GM18502 (cell line): ENCODE data around the gene PYGB.

Source experiments
- ATAC-seq: cut with Tn5 transposase; IDR thresholded peaks from one replicate; pipeline ENCODE4 v1.9.1; 2021; ENCODE audit warnings: mild to moderate bottlenecking; ENCODE audit not compliant: unreplicated experiment, poor library complexity

PYGB gene

GRCh38 chr20:25215521-25215920 lies 32.4 kb upstream of the PYGB start:
- ATAC-seq: no peak

DNA sequence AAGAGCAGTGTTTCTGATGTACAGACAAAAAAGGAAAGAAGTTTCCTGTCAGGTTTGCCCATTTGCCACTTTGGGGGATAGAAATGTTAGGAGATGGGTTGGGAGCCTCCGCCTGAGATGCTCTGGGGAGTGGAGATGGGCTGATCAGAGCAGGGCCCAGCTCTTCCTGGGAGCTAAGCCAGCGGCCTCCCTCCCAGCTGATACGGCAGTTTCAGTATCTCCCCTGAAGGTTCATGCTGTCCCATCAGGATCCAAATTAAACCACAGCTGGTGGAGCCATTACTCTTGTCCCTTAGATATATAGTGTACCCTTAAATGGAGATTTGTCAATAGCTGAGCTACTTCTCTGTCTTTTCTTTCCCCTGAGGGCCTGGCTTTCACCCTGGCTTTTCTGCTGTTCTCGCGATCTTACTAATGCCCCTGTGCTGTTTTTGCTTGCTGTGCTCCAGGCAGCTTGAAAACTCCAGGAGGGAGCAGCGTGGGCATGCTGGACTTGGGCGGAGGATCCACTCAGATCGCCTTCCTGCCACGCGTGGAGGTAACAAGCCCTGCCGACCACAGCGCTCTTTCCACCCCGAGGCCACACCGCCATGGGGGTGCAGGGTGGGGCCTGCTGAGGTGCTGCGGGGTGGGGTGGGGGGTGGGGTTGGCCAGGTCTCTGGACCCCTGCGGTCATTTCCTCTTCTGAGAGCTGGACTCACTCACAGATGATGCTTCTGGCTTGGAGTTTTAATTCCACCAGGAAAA lies 31.5 kb upstream of the PYGB start:
- no peak for ATAC-seq

DNA sequence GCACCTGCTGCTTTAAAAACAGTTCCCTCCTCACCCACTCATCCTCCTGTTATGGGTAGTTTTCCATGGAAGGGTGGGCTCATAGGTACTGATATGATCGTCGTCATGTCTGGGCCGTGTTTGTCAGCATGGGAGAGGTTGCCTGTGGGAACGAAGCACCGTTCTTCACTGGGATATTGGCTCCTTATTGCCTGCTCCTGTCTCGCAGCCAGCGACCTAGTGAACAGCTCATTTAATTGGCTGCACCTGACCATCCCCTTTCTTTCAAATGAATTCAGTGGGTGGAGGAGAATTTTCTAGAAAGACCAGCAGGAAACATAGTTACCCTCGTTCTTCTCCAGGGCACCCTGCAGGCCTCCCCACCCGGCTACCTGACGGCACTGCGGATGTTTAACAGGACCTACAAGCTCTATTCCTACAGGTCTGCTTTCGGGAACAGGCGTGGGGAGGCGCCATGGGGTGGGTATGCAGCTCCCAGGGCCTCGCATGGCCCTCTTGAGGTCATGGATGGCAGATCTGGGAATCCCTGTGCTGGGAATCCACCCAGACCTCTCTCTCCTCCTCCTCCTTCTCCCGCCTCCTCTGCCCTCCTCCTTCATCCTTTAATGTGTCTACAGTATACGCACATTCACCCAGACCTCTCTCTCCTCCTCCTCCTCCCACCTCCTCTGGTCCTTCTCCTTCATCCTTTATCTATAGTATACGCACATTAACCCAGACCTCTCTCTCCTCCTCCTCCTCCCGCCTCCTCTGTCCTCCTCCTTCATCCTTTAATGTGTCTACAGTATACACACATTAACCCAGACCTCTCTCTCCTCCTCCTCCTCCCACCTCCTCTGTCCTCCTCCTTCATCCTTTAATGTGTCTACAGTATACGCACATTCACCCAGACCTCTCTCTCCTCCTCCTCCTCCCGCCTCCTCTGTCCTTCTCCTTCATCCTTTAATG lies 30.4 kb upstream of the PYGB start:
- no peak for ATAC-seq

GRCh38 chr20:25218109-25218486 lies 29.8 kb upstream of the PYGB start:
- ATAC-seq: no peak

DNA sequence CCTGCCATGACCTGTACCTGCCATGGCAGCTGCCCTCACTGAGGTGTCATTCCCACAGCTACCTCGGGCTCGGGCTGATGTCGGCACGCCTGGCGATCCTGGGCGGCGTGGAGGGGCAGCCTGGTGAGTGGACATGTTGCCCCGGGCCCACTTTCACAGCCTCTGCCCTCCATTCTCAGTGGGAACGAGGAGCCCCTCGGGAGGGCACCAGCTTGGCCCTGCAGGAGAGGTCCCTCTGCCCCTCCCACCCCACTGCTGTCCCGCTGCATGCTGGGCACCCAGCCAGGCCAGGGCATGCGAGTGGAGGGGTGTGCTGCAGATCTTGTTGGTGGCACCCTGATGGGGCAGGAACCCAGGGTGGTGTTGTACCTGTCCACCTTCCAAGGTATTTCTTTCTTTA lies 29.4 kb upstream of the PYGB start:
- no peak for ATAC-seq

DNA sequence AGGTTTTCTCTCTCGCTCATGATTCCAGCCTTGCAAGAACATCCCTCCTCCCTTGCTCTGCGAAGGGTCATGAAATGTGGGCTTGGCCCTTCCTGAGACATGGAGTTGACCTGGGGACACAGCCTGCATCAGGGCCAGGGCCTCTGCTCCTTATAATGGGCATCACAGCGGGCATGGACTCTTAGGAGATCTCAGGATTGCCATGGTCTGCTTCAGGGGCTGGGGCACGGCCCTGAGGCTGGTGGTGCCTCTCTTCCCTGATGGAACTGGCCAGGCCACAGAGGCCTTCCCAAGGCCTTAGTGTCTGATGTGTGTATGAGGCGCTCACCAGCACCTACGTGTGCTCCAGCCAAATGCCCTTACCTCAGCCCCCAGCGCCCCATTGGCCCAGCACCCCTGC lies 28.5 kb upstream of the PYGB start:
- no peak for ATAC-seq

DNA sequence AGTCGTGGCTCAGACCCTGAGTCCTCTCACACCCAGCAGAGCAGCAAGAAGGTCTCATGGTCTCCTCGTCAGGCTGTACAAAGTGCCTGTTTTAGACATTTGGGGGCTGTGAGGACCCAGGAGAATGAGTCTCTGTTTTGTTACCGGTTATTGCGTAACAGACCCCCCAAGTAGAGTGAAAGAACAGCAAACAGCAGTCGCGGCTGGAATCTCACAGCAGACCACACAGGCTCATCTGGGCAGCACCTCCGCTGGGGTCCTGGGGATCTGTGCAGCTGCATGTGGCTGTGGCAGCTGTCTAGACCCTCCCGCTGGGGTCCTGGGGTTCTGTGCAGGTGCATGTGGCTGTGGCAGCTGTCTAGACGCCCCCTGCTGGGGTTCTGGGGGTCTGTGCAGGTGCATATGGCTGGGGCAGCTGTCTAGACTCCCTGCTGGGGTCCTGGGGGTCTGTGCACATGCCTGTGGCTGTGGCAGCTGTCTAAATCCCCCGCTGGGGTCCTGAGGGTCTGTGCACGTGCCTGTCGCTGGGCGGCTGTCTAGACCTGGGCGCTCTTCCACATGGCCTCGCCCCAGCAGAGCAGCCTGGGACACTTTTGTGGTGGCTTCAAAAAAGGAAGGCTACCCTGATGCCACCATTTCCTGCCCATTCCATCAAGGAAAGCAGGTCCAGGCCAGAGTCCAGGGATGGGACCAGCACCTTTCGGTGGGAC lies 27.7 kb upstream of the PYGB start:
- ATAC-seq: no peak

GRCh38 chr20:25220810-25221591 lies 26.9 kb upstream of the PYGB start:
- no peak for ATAC-seq

DNA sequence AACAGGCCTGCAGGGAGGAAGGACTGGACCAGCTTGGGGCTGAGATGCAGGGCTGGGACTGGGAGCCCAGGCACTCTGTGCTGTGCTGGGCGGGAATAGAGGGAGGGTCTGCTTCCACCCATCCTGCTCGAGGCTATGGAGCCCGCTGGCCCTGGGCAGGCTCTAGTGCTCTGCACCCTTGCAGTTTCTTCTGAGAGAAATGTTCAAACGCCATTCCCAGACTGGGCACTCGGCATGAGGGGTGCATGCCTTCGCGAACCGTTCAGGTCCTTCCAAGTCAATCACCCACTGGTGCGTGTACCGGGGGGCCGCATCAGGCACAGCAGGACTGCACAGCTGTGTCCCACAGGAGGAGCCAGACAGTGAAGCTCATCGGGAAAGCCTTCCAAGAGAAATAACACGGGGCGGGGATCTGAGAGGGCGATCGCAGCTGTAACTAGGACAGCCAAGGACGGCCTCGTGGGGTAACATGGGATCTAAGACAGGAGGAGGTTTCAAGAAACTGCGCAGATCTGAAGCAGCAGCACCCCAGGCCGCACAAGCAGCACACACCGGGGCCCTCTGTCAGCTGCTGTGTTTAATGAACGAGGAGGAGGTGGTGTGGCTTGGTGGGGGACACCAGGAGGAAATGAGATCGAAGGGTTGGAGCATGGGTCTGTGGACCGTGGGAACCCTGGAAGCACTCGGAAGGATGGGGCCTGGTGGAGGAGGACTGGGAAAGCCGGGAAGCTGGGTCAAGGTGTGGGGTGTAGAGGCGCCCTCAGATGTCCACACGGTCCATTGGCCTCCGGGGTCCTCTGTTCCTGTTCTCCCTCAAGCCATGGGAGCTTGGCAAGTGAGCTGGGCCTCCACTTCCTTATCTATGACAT lies 26.1 kb upstream of the PYGB start:
- ATAC-seq: no peak

DNA sequence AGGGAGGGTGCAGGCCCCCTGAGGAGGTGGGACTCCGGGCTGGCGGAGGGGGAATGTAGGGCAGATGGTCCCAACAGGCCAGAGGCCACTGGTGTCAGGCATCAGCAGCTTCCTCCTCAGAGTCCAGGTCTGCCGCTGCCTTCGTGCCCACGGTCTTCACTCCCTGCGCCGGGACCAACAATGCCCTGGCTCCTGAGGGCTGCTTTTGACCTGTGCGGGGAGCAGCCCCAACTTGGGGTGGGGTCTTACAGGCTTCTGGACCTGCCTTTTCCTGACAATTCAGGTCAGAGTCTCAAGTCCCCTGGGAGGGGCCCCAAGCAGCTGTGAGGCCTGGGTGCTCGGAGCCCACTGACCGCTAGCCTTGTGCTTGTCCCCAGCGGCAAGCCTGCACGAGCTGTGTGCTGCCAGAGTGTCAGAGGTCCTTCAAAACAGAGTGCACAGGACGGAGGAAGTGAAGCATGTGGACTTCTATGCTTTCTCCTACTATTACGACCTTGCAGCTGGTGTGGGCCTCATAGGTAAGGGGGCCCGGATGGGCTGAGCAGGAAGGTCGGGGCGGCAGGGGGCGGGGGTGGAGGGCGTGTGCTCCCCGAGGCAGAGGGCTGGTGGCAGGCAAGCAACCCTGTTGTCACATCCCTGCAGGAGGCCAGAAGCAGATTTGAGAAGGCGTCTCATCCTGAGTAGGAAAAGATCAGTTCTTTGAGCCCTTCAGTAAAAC lies 25.3 kb upstream of the PYGB start:
- ATAC-seq: no peak

GRCh38 chr20:25223179-25223661 lies 24.7 kb upstream of the PYGB start:
- no peak for ATAC-seq

DNA sequence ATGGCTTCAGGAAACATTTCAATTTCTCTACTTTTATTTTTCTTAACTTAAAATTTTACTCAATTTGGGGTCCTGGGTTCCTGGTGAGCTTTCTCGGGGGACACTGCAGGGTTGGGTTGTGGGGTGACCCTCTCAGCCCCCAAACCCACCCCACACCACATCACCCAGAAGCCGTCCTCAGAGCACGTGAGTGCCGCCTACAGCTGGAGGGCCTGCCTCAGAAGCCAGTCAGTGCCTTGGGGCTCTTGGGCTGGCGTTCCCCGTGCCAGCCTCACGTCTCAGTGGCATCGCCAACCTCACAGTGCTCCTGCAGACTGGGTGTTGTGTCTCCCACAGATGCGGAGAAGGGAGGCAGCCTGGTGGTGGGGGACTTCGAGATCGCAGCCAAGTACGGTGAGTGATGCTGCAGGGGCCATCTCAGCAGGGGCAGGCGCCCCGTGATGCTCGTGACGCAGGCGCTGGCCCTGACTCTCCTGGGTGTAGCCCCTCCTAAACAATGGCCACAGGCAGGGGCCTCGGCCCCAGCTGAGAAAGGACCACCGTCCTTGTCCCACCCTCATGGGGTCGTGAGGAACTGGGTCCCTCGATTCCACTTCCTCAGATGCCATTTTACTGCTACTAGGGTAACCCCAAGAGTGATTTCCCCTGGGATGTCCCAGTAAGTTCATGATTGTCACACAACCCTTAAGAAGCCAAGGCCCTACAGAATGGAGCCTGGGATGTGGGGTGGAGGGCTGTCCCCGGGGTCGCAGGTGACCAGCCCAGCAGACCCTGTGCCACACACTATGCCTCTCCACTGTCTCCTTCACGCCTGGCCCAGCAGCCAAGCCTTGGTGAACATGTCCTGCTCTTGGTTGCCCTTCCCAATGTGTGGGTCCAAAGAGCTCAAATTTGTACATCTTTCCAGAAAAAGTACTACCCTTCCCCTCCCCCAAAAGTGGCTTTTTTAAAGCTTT lies 23.8 kb upstream of the PYGB start:
- ATAC-seq: no peak

GRCh38 chr20:25224941-25225340 lies 22.9 kb upstream of the PYGB start:
- ATAC-seq: no peak

GRCh38 chr20:25225642-25226432 lies 22.0 kb upstream of the PYGB start:
- ATAC-seq: no peak

DNA sequence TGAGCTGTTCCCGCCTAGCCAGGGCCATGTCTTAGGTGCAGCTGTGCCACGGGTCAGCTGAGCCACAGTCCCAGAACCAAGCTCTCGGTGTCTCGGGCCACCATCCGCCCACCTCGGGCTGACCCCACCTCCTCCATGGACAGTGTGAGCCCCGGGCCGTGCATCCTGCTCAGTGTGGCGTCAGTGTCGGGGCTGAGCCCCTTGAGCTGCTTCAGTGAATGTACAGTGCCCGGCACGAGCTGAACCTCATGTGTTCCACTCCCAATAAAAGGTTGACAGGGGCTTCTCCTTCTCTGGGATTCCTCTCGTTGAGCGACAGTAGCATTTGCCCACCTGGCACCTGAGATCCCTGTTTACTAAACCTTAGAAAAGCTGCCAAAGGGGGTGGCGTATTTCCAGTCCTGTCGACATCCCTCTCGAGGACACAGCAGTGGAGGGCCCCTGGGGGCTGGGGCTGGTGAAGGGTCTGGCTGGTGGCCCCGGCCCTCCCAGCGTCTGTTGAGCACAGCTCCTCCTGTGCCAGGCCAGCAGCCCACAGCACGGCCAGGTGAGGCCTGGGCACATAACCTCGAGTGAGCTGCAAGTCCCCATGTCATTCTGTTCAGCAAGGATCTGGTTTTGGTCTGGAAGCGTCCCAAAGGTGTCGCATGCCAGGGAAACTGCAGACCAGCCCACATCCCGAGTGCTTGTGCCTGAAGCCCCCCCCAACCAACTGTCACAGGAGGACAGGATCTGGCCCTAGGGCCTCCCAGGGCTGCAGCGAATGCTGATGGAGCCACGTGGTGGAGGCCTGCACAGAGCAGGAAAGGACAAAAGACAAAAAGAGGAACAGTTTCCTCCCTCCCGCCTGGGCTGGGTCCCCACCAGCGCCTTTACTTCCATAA lies 21.2 kb upstream of the PYGB start:
- ATAC-seq: no peak
